ENCODE measurements around the gene ZFYVE28.
"Not testable (repeated sequence)": the region's sequence is repeated elsewhere in the genome, so short reads cannot be mapped to it uniquely, and the experiment has no call there.

The ZFYVE28 gene

DNA sequence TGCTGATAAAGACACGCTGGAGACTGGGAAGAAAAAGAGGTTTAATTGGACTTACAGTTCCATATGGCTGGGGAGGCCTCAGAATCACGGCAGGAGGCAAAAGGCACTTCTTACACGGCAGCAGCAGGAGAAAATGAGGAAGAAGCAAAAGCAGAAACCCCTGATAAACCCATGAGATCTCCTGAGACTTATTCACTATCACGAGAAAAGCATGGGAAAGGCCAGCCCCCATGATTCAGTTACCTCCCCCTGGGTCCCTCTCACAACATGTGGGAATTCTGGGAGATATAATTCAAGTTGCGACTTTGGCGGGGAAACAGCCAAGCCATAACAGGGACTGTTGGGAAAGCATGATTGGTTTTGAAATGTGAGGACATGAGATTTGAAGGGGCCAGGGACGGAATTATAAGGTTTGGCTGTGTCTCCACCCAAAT, 35.7 kb downstream of the ZFYVE28 start:
- H3K4me1 ChIP-seq (ENCODE audit: control insufficient read depth in 2 of 2, insufficient read depth in 2 of 2, low read length in 2 of 2); H3K9me3 ChIP-seq (ENCODE audit: control insufficient read depth in 2 of 2, low read length in 2 of 2); H3K9ac ChIP-seq (ENCODE audit: low read depth in 1 of 2, low read length in 2 of 2); H3K36me3 ChIP-seq (ENCODE audit: control insufficient read depth in 2 of 2, insufficient read depth in 2 of 2, low read length in 2 of 2); H3K4me3 ChIP-seq (ENCODE audit: low read length in 2 of 2); H3K27me3 ChIP-seq (ENCODE audit: control insufficient read depth in 2 of 2, insufficient read depth in 2 of 2, low read length in 2 of 2); H3K27ac ChIP-seq (ENCODE audit: low read depth in 2 of 2, low read length in 2 of 2): not testable (repeated sequence)

DNA sequence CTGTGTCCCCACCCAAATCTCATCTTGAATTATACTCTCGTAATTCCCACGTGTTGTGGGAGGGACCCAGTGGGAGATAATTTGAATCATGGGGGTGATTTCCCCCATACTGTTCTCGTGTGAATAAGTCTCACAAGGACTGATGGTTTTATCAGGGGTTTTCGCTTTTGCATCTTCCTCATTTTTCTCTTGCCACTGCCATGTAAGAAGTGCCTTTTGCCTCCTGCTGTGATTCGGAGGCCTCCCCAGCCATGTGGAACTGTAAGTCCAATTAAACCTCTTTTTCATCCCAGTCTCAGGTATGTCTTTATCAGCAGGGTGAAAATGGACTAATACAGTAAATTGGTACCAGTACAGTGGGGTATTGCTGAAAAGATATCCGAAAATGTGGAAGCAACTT, 37.9 kb downstream of the ZFYVE28 start:
- not testable (repeated sequence) for H3K27ac ChIP-seq (ENCODE audit: low read depth in 2 of 2, low read length in 2 of 2); H3K4me1 ChIP-seq (ENCODE audit: control insufficient read depth in 2 of 2, insufficient read depth in 2 of 2, low read length in 2 of 2); H3K4me3 ChIP-seq (ENCODE audit: low read length in 2 of 2); H3K36me3 ChIP-seq (ENCODE audit: control insufficient read depth in 2 of 2, insufficient read depth in 2 of 2, low read length in 2 of 2); H3K9ac ChIP-seq (ENCODE audit: low read depth in 1 of 2, low read length in 2 of 2); H3K9me3 ChIP-seq (ENCODE audit: control insufficient read depth in 2 of 2, low read length in 2 of 2); H3K27me3 ChIP-seq (ENCODE audit: control insufficient read depth in 2 of 2, insufficient read depth in 2 of 2, low read length in 2 of 2)

DNA sequence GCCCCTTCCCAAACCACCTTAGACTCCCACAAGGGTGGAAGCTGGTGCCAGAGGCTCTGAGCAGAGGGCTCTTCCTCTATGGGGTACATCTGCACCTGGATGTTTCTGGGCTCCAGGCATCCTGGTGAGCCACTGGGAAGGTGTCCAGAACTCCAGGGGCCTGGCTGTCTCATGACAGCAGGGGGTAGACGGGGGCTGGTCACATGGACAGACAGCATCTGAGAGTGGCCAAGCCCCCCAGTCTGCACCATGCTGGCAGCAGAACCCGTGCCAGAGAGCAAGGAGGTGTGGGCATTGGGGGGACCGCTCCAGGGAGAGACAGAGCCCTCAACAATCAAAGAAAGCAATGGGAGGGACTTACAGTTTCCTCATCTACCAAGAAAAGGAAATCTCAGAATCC, 39.5 kb downstream of the ZFYVE28 start:
- H3K9ac ChIP-seq (ENCODE audit: low read depth in 1 of 2, low read length in 2 of 2), result no peak overlapping the region

DNA sequence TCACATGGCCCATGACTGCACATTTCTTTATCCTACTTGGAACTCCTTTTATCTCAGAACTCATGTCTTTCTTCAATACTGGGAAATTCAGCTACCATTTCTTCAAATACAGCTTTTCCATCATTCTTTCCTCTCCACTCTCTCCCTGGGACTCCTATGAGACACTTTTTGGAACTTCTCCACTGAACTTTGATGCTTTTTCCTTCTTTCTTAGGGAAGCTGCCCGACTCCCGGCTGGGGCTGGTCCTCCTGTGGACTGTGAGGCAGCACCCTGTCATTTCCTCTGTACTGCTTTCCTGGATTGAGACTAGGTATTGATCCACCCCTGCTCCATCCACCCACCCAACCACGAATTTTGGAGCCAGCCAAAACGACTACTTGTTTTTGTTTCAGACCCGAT, 40.0 kb downstream of the ZFYVE28 start:
- Histone ChIP-seq H3K36me3 (ENCODE audit: control insufficient read depth in 2 of 2, insufficient read depth in 2 of 2, low read length in 2 of 2) (no peaks in the 10 kb centered on the region), H3K27me3 (ENCODE audit: control insufficient read depth in 2 of 2, insufficient read depth in 2 of 2, low read length in 2 of 2) (no peaks in the 10 kb centered on the region)

More for the DNA sequence above, 39.5 kb downstream of the ZFYVE28 start:
- Histone ChIP-seq H3K27me3 (ENCODE audit: control insufficient read depth in 2 of 2, insufficient read depth in 2 of 2, low read length in 2 of 2) (no peaks in the 10 kb centered on the region), H3K4me1 (ENCODE audit: control insufficient read depth in 2 of 2, insufficient read depth in 2 of 2, low read length in 2 of 2) (no peaks in the 10 kb centered on the region), H3K36me3 (ENCODE audit: control insufficient read depth in 2 of 2, insufficient read depth in 2 of 2, low read length in 2 of 2) (no peaks in the 10 kb centered on the region), H3K4me3 (ENCODE audit: low read length in 2 of 2) (no peak overlapping the region), H3K9me3 (ENCODE audit: control insufficient read depth in 2 of 2, low read length in 2 of 2) (no peaks in the 10 kb centered on the region), H3K27ac (ENCODE audit: low read depth in 2 of 2, low read length in 2 of 2) (no peak overlapping the region)

DNA sequence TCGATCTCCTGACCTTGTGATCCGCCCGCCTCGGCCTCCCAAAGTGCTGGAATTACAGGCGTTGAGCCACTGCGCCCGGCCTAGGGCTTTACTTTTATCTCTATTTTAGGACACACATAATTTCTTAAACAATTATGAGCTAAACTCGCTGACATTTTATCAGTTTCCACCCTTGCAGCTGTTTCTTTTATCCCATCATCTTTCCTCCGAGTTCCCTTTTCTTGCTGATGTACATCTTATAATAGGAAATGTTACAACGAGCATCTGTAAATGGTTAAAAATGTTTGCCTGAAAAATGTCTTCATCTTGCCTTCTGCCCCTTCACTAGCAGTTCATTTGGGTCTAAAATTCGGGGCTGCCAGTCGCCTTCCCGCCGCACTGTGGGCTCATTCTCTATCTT, 41.2 kb downstream of the ZFYVE28 start:
- Histone ChIP-seq H3K9ac (ENCODE audit: low read depth in 1 of 2, low read length in 2 of 2) (no peak overlapping the region), H3K4me3 (ENCODE audit: low read length in 2 of 2) (no peak overlapping the region), H3K36me3 (ENCODE audit: control insufficient read depth in 2 of 2, insufficient read depth in 2 of 2, low read length in 2 of 2) (no peaks in the 10 kb centered on the region), H3K9me3 (ENCODE audit: control insufficient read depth in 2 of 2, low read length in 2 of 2) (no peaks in the 10 kb centered on the region), H3K4me1 (ENCODE audit: control insufficient read depth in 2 of 2, insufficient read depth in 2 of 2, low read length in 2 of 2) (no peaks in the 10 kb centered on the region), H3K27me3 (ENCODE audit: control insufficient read depth in 2 of 2, insufficient read depth in 2 of 2, low read length in 2 of 2) (no peaks in the 10 kb centered on the region), H3K27ac (ENCODE audit: low read depth in 2 of 2, low read length in 2 of 2) (no peak overlapping the region)

More for the DNA sequence above, 40.0 kb downstream of the ZFYVE28 start:
- Histone ChIP-seq H3K27ac (ENCODE audit: low read depth in 2 of 2, low read length in 2 of 2) (no peak overlapping the region), H3K4me3 (ENCODE audit: low read length in 2 of 2) (no peak overlapping the region), H3K9me3 (ENCODE audit: control insufficient read depth in 2 of 2, low read length in 2 of 2) (no peaks in the 10 kb centered on the region), H3K4me1 (ENCODE audit: control insufficient read depth in 2 of 2, insufficient read depth in 2 of 2, low read length in 2 of 2) (no peaks in the 10 kb centered on the region), H3K9ac (ENCODE audit: low read depth in 1 of 2, low read length in 2 of 2) (no peak overlapping the region)

DNA sequence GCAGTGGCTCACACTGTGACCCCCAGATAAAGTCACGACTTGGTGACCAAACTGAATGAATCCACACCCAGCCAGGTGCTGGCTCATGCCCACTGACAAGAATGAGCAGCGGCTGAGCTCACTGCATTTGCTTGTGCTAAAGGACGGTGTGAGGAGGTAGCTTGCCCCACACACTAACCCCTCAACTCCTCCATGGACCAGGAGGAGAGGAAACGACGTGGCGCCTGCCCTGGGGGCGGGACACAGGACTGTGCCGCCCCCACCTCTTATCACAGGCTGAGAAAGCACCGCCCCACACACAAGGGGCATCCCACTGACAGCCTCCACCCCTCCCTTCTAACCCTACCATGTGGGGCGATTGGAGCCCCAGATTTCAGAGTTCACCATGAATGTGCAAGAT, 43.0 kb downstream of the ZFYVE28 start:
- H3K27ac ChIP-seq (ENCODE audit: low read depth in 2 of 2, low read length in 2 of 2), result no peak overlapping the region
- no peak overlapping the region for H3K9ac ChIP-seq (ENCODE audit: low read depth in 1 of 2, low read length in 2 of 2)
- H3K9me3 ChIP-seq (ENCODE audit: control insufficient read depth in 2 of 2, low read length in 2 of 2), result no peaks in the 10 kb centered on the region
- no peaks in the 10 kb centered on the region for H3K4me1 ChIP-seq (ENCODE audit: control insufficient read depth in 2 of 2, insufficient read depth in 2 of 2, low read length in 2 of 2)
- no peaks in the 10 kb centered on the region for H3K27me3 ChIP-seq (ENCODE audit: control insufficient read depth in 2 of 2, insufficient read depth in 2 of 2, low read length in 2 of 2)
- peaks cover 0 to 7% of the 10 kb centered on the region in 2 donors for H3K36me3 ChIP-seq (ENCODE audit: control insufficient read depth in 2 of 2, insufficient read depth in 2 of 2, low read length in 2 of 2)
- H3K4me3 ChIP-seq (ENCODE audit: low read length in 2 of 2), result no peak overlapping the region

DNA sequence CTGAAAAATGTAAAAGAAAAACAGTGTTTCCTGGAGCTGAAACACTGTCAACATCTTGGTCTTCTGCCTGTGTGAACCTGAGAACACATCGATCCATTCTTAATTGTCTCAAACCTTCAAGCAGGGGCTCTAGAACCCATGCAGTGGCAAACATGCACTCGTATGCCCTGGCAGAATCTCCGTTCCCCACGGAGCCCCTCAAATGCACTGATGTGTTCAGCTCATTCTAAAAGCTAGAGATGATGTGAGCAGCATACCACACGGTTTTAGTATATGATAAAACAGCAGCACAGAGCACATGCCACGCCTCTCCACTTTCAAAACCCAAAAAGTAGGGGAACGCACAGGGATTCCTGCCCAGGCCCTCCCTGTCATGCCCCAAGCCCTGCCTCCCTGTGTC, 44.9 kb downstream of the ZFYVE28 start:
- H3K27me3 ChIP-seq (ENCODE audit: control insufficient read depth in 2 of 2, insufficient read depth in 2 of 2, low read length in 2 of 2), result no peaks in the 10 kb centered on the region
- H3K27ac ChIP-seq (ENCODE audit: low read depth in 2 of 2, low read length in 2 of 2), result no peak overlapping the region
- H3K4me3 ChIP-seq (ENCODE audit: low read length in 2 of 2), result no peak overlapping the region
- peaks cover 0 to 7% of the 10 kb centered on the region in 2 donors for H3K36me3 ChIP-seq (ENCODE audit: control insufficient read depth in 2 of 2, insufficient read depth in 2 of 2, low read length in 2 of 2)
- H3K4me1 ChIP-seq (ENCODE audit: control insufficient read depth in 2 of 2, insufficient read depth in 2 of 2, low read length in 2 of 2), result no peaks in the 10 kb centered on the region
- no peak overlapping the region for H3K9ac ChIP-seq (ENCODE audit: low read depth in 1 of 2, low read length in 2 of 2)
- H3K9me3 ChIP-seq (ENCODE audit: control insufficient read depth in 2 of 2, low read length in 2 of 2), result peaks cover 0 to 3% of the 10 kb centered on the region in 2 donors

DNA sequence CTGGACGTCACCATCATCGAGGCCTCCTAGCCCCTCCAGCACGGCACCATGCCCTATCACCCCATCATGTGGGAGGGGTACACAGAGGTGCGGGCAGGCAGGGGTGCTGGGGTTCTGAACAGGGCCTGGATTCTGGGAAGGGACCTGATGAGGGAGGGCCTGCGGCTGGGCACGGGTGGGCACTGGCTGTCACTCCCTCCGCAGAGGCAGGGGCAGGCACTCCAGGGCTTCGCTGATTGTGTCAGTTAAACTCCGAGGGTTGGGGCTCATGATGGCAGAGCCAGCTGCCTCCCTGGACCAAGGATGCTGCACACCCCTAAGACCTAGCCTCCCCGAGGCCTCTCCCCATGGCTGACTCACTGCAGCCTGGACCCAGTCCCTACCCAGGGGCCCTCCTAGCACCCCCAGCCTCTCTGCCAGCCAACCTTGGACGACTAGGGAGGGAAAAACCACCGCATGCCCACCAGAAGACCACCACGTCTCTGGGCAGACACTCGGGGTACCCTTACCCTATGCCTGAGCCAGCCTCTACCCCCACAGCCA, 45.9 kb downstream of the ZFYVE28 start:
- H3K4me3 ChIP-seq (ENCODE audit: low read length in 2 of 2), result no peak overlapping the region
- H3K27me3 ChIP-seq (ENCODE audit: control insufficient read depth in 2 of 2, insufficient read depth in 2 of 2, low read length in 2 of 2), result no peaks in the 10 kb centered on the region
- no peak overlapping the region for H3K9ac ChIP-seq (ENCODE audit: low read depth in 1 of 2, low read length in 2 of 2)
- H3K36me3 ChIP-seq (ENCODE audit: control insufficient read depth in 2 of 2, insufficient read depth in 2 of 2, low read length in 2 of 2), result peaks cover 0 to 7% of the 10 kb centered on the region in 2 donors
- H3K4me1 ChIP-seq (ENCODE audit: control insufficient read depth in 2 of 2, insufficient read depth in 2 of 2, low read length in 2 of 2), result no peaks in the 10 kb centered on the region
- no peak overlapping the region for H3K27ac ChIP-seq (ENCODE audit: low read depth in 2 of 2, low read length in 2 of 2)
- H3K9me3 ChIP-seq (ENCODE audit: control insufficient read depth in 2 of 2, low read length in 2 of 2), result peaks cover 0 to 3% of the 10 kb centered on the region in 2 donors

DNA sequence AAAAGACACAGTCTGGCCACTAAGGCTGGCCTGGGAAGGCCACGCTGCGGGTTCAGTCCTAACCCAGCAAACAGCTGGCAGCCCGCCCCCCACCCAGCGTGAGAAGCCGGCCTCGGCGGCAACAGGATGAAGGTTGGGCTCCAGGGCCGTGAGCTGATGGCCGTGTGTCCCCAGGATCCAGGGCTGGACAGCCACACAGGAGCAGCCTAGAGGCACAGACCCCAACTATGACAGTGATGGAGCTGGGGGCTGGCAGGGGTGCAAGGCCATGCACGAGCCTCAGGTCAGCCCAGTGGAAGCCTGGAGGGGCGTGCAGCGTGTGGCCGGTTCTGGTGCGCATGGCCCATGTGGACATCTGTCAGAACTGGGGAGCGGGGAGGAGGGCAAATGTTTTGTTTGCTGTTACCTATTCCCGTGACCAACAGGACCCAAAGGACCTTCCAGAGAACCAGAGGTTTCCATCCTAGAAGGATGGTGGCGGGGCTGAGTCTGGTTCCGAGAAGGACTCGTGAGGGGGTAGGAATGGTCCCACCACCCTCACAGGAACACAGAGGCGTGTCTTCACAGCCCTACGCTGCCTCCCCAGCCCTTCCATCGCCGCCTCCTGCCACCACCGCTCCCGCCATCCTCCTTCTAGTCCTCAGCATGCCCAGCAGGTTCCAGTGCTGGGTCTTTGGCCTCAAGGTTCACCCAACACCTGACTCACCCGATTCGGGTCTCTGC, 46.5 kb downstream of the ZFYVE28 start:
- Histone ChIP-seq H3K27ac (ENCODE audit: low read depth in 2 of 2, low read length in 2 of 2) (no peak overlapping the region), H3K4me3 (ENCODE audit: low read length in 2 of 2) (no peak overlapping the region), H3K9ac (ENCODE audit: low read depth in 1 of 2, low read length in 2 of 2) (no peak overlapping the region), H3K9me3 (ENCODE audit: control insufficient read depth in 2 of 2, low read length in 2 of 2) (peaks cover 0 to 3% of the 10 kb centered on the region in 2 donors), H3K4me1 (ENCODE audit: control insufficient read depth in 2 of 2, insufficient read depth in 2 of 2, low read length in 2 of 2) (no peaks in the 10 kb centered on the region), H3K36me3 (ENCODE audit: control insufficient read depth in 2 of 2, insufficient read depth in 2 of 2, low read length in 2 of 2) (peaks cover 0 to 7% of the 10 kb centered on the region in 2 donors), H3K27me3 (ENCODE audit: control insufficient read depth in 2 of 2, insufficient read depth in 2 of 2, low read length in 2 of 2) (no peaks in the 10 kb centered on the region)

DNA sequence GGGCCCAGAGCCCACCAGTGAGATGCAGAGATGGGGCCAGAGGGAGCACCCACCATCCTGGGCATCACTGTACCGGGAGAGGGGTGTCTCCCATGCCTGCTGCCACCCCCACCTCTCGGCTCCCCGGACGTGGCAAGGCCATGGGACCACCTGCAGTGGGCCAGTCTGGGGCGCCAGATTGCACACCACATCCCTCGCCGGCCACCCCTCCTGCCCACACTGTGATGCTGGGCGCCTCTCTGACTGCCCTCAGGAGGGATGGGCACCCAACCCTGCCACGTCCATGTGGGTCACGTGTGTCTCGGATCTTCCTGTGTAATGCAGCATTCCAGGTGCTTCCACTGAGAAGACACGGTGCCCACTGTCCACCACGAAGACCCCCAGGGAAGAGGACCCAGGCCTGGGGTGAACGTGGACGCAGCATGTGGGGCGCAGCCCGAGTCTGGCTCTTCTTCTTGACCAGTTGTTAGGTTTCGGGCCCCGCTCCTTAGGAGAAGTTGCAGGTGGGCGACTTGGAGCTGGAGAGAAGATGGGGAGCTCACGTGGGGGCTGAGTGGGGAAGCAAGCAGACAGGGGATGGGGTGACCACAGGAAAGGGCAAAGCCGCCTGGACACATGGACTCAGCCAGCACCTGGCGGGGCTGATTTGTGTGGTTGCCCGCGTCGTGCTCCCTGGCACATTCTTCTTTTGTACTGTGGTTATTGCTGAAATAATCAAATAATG, 47.7 kb downstream of the ZFYVE28 start:
- no peak overlapping the region for H3K9ac ChIP-seq (ENCODE audit: low read depth in 1 of 2, low read length in 2 of 2)
- no peaks in the 10 kb centered on the region for H3K27me3 ChIP-seq (ENCODE audit: control insufficient read depth in 2 of 2, insufficient read depth in 2 of 2, low read length in 2 of 2)
- H3K4me1 ChIP-seq (ENCODE audit: control insufficient read depth in 2 of 2, insufficient read depth in 2 of 2, low read length in 2 of 2), result no peaks in the 10 kb centered on the region
- H3K27ac ChIP-seq (ENCODE audit: low read depth in 2 of 2, low read length in 2 of 2), result no peak overlapping the region
- H3K36me3 ChIP-seq (ENCODE audit: control insufficient read depth in 2 of 2, insufficient read depth in 2 of 2, low read length in 2 of 2), result peaks cover 0 to 7% of the 10 kb centered on the region in 2 donors
- H3K9me3 ChIP-seq (ENCODE audit: control insufficient read depth in 2 of 2, low read length in 2 of 2), result peaks cover 0 to 3% of the 10 kb centered on the region in 2 donors
- H3K4me3 ChIP-seq (ENCODE audit: low read length in 2 of 2), result no peak overlapping the region

Measured in mucosa of rectum (tissue), 2 donors.